Stomach smooth muscle (tissue), 2 donors: Measurements from ENCODE around the gene MRPL42.
"Not testable (repeated sequence)": the region's sequence is repeated elsewhere in the genome, so short reads cannot be mapped to it uniquely, and the experiment has no call there.

Experiments
- H3K27ac ChIP-seq: one replicate; pipeline ENCODE4 v1.7.0; 2013; ENCODE audit warnings: mild to moderate bottlenecking, low read length, inconsistent platforms
- H3K27me3 ChIP-seq, 2 donors: one replicate each; pipeline ENCODE4 v1.7.0; 2013; ENCODE audit warnings: low read length in 2 of 2; ENCODE audit not compliant: insufficient read depth in 2 of 2, control insufficient read depth in 1 of 2
- H3K36me3 ChIP-seq, 2 donors: one replicate each; pipeline ENCODE4 v1.7.0; 2013; ENCODE audit warnings: low read length in 2 of 2; ENCODE audit not compliant: control insufficient read depth in 2 of 2, insufficient read depth in 2 of 2
- H3K4me1 ChIP-seq: one replicate; pipeline ENCODE4 v1.7.0; 2013; ENCODE audit warnings: low read length; ENCODE audit not compliant: control insufficient read depth, insufficient read depth
- H3K4me3 ChIP-seq, 2 donors: one replicate each; pipeline ENCODE4 v1.7.0; 2013; ENCODE audit warnings: low read length in 2 of 2
- H3K9ac ChIP-seq, 2 donors: one replicate each; pipeline ENCODE4 v1.7.0; 2013; ENCODE audit warnings: low read length in 2 of 2, mild to moderate bottlenecking in 1 of 2
- H3K9me3 ChIP-seq, 2 donors: one replicate each; pipeline ENCODE4 v1.7.0; 2013; ENCODE audit warnings: low read length in 2 of 2; ENCODE audit not compliant: control insufficient read depth in 2 of 2
- donor health status: healthy.
- donor health status: Pancreatic carcinoma.

The MRPL42 gene

DNA sequence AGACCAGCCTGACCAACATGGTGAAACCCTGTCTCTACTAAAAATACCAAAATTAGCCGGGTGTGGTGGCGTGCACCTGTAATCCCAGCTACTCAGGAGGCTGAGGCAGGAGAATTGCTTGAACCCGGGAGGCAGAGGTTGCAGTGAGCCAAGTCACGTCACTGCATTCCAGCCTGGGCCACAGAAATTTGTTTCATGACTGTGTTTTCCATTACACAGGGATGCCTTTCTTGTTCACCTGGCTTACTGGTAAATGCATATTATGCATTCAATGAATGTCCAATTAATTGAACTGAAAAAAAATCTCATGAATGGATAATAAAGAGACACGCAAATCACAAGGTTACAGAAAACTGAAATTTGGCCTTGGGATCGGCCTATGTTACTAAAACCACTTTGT is 35.3 kb upstream of the MRPL42 start:
- not testable (repeated sequence) for H3K9ac ChIP-seq, H3K27me3 ChIP-seq, H3K4me3 ChIP-seq, H3K36me3 ChIP-seq, H3K27ac ChIP-seq, H3K4me1 ChIP-seq, H3K9me3 ChIP-seq

DNA sequence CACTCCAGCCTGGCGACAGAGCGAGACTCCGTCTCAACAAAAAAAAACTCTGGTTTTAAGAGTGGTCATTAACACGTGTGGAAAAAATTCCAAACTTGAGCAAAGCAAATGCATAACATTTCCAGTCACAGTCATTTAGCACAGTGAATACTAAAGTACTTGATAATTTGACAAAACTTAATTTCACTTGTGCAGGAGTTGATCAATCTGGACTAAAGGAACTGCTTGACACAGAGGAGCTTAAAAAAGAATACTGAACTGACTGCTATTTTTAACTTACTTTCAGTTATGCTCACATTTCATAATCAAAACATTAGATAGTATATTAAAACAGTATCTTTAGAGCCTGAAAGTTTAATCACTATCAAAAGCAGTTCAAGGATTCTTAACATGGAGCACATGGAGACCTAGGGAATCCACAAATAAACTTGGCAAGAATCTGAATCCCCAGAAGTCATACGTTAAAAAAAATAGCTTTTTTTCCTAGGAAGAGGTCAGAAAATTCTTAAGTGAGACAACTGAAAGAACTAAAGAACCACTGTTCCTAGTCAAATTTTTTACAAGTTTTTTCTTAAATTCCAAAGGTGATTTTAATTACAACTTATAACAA is 33.0 kb upstream of the MRPL42 start:
- Histone ChIP-seq H3K27me3 (no peaks in the 10 kb centered on the region), H3K9ac (no peak overlapping the region), H3K27ac (no peak overlapping the region), H3K4me1 (no peaks in the 10 kb centered on the region), H3K36me3 (no peaks in the 10 kb centered on the region), H3K9me3 (no peaks in the 10 kb centered on the region), H3K4me3 (peak overlapping the region; percentile 38 to 41)

DNA sequence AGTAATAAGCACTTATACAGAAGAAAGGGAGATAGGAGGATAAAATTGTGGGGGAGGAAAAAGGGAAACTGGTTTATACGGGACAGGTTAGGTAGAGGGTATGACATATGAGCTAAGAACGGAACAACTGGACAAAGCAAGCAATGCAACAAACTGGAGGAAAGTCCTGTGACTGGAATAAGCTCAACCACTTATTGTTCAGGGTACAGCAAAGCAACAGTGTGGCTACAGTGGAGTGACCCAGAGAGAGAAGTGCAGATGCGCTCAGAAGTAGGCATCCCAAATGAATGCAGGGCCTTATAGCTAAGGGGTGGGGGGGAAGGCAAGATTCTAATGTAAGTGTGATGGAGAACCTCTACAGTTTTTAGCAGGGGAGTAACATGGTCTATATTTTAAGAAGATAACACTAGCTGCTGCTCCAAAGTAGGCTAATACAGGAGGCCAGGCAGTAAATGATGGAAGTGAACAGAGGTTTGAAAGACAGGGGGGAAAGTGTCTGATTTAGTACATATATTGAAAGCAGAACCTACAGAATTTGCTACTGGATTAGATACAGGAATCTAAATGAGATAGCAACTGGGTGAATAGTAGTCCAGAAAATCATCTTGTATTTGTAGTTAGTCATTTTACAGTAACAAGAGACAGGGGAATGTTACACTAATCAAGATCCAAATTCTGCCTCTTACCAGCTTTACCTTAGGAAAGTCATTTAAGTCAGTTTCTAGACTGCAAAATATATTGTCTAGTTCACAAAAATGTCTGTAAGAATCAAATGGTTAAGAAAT is 28.9 kb upstream of the MRPL42 start:
- H3K27me3 ChIP-seq, result no peaks in the 10 kb centered on the region
- H3K9me3 ChIP-seq, result no peaks in the 10 kb centered on the region
- H3K9ac ChIP-seq, result no peak overlapping the region
- H3K4me3 ChIP-seq, result no peak overlapping the region
- no peaks in the 10 kb centered on the region for H3K36me3 ChIP-seq
- no peak overlapping the region for H3K27ac ChIP-seq
- peaks cover 7% of the 10 kb centered on the region for H3K4me1 ChIP-seq

GRCh38 chr12:93440043-93440835 is 27.1 kb upstream of the MRPL42 start:
- peak overlapping the region; percentile 81 to 84 for H3K9ac ChIP-seq
- no peak overlapping the region for H3K27ac ChIP-seq
- no peaks in the 10 kb centered on the region for H3K36me3 ChIP-seq
- H3K4me1 ChIP-seq, result peaks cover 7% of the 10 kb centered on the region
- no peaks in the 10 kb centered on the region for H3K9me3 ChIP-seq
- H3K4me3 ChIP-seq, result peak overlapping the region; percentile 74 to 90
- no peaks in the 10 kb centered on the region for H3K27me3 ChIP-seq

DNA sequence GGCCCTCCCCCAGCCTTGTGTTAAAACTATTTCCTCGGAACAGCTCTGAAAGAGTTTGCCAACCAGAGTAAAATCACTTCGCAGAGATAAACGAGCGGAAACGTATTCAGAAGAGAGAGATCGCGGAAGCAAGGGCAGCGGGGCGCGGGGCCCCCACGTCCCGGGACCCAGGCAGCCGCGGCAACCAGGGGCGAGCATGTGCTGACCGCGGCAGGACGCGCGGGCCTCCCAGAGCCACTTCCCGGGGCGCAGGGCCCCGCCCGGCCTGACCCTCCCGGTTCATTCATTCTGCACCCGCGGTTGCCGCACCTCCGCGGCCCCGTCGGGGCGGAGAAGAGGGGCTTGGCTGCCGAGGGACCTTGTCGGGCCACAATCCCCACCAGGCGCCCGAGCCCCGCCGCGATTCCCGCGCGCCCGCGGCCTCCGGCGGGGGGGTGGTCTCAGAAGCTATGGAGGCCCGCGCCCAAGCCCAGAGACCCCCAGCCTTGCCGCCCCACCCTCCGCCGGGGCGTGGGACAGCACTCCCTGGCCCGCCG is 26.2 kb upstream of the MRPL42 start:
- H3K4me3 ChIP-seq, result peak overlapping the region; percentile 74 to 90
- H3K4me1 ChIP-seq, result peaks cover 7% of the 10 kb centered on the region
- peak overlapping the region; percentile 90 for H3K27ac ChIP-seq

DNA sequence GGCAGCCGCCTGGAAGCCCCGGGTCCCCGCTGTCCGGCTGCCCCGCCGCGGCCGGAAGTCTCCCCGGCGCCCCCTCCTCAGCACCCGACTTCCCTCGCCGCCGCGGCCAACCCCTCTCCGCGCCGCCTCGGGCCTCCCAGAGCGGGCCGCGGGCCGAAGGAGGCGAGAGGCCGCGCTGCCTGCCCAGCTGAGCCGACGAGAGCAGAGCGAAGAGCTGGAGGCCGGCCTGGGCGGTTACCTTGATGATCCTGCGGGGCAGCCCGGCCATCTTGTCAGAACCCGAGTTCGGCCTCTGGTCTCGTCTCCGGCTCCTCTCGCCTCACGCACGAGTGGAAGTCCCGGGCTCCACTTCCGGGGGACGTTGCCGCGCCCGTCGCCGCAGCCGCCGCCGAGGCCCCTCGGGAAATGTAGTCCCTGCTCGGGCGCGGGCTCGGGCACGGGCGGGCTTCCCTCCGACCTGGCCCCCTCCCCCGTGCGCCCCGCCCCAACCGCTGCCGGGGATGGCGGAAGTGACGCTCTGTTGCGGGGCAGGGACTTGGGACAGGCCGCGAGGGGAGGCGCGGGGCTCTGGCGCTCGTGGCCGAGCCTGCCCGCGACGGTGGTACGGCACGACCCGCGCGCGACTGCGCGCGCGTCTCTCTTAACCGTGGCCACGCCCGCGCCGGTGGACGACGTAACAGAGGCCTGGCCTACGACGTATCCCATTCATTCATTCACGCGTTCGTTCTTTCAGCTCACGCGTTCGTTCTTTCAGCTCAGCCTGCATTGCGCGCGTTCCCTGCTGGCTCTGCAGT is 25.5 kb upstream of the MRPL42 start, which contains the start of gene UBE2N:
TSS of gene UBE2N (minus strand) at position 331 of the 794 bp plus-strand sequence. CDS start at position 268, 63 bp downstream.
- Histone ChIP-seq H3K36me3 (no peaks in the 10 kb centered on the region), H3K27me3 (no peaks in the 10 kb centered on the region), H3K9ac (peak within 1 kb of the TSS; percentile 96 to 98), H3K4me1 (peaks cover 7% of the 10 kb centered on the region), H3K9me3 (no peaks in the 10 kb centered on the region), H3K4me3 (peak within 1 kb of the TSS; percentile 90 to 95), H3K27ac (peak within 1 kb of the TSS; percentile 90)

More for the DNA sequence above, 26.2 kb upstream of the MRPL42 start:
- H3K36me3 ChIP-seq, result no peaks in the 10 kb centered on the region
- H3K9me3 ChIP-seq, result no peaks in the 10 kb centered on the region
- H3K9ac ChIP-seq, result peak overlapping the region; percentile 81 to 84
- no peaks in the 10 kb centered on the region for H3K27me3 ChIP-seq

DNA sequence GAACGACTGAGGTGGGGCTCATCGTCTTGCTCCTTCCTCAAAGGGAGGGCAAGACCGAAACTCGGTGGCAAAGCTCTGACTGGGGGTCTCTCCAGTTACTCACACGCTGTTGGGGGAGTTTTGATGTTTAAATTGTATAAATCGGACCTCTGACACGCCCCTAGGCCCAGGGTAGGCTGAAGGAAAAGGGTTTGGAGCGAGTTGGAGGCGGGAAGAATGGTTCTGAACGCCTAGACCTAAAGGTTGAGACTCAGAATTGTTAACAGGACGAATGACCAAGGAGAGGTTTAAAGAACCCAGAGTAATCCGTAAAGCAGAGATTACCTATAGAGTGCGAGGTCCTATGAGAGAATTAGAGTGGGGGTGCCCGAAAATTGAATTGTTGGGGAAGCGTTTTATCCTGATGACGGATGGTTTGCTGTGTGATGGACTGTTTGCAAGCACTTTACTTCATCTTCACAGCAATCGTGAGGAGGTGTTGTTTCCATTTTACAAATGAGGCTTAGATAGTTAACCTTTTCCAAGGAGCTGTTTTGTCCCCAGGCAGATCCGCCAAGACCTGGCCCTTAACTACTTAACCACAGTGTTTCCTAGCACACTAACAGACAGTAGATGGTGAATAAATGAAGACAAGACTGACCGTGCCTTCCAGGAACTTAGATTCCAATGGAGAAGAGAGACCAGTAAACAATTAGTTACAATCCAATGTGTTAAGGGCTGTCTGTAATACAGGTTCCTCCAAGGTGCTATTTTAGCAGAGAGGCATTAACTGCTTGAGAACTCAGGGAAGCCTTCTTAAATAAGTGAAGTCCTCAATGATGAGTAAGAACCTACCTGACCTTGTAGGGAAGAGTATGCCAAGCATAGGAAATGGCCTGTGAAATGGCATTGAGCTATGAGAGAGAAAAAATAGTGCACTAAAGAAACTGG is 24.6 kb upstream of the MRPL42 start:
- peak overlapping the region; percentile 90 for H3K27ac ChIP-seq
- no peaks in the 10 kb centered on the region for H3K27me3 ChIP-seq
- H3K4me3 ChIP-seq, result peak overlapping the region; percentile 90 to 95
- H3K9me3 ChIP-seq, result no peaks in the 10 kb centered on the region
- peaks cover 7% of the 10 kb centered on the region for H3K4me1 ChIP-seq
- peak overlapping the region; percentile 96 to 98 for H3K9ac ChIP-seq
- no peaks in the 10 kb centered on the region for H3K36me3 ChIP-seq

GRCh38 chr12:93443576-93443975 is 23.7 kb upstream of the MRPL42 start:
- Histone ChIP-seq H3K4me1 (peaks cover 7% of the 10 kb centered on the region), H3K36me3 (no peaks in the 10 kb centered on the region), H3K9ac (no peak overlapping the region), H3K9me3 (no peaks in the 10 kb centered on the region), H3K4me3 (no peak overlapping the region), H3K27ac (no peak overlapping the region), H3K27me3 (no peaks in the 10 kb centered on the region)

DNA sequence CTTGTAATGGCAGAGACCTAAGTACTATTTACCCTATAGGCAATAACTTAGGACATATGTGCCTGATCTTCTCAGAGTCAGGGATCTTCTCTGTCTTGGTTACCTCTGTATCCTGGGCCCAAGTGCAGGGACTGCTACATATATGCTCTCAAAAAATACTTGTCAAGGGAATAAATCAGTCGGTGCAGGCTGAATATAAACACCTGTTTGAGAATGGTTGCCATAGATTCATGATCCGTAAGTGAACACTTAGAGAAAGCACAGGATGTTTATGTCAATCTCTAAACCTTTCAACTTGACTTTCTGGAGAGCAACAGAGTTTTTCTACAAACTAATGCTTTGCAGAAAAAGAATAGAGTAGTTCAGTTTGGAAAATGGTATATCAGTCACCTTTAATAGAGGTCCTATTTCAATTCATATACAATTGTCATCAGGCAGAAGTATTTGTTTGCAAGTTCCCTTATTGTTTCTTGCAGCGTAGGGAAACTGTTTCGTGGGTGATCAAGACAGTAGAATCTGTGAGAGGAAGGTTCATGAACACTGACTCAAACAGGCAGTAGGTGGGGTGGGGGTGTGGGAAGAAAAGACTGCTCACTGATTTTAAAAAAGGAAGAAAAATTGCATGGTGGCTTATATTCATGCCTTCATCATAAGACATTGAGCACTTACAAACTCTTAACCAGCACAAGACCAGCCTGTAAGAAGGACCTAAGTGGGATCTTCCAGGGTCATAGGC is 19.6 kb upstream of the MRPL42 start:
- Histone ChIP-seq H3K36me3 (no peaks in the 10 kb centered on the region), H3K4me1 (no peaks in the 10 kb centered on the region), H3K4me3 (no peak overlapping the region)

More for the DNA sequence above, 19.6 kb upstream of the MRPL42 start:
- Histone ChIP-seq H3K27me3 (no peaks in the 10 kb centered on the region), H3K9me3 (no peaks in the 10 kb centered on the region), H3K9ac (no peak overlapping the region), H3K27ac (no peak overlapping the region)
